KG1 (cell line): ENCODE results near the gene MPP1.

Experiments used
- DNase-seq: peaks from one replicate; lab custom pipeline; 2025; lab: John Stamatoyannopoulos, UW

MPP1 gene

DNA sequence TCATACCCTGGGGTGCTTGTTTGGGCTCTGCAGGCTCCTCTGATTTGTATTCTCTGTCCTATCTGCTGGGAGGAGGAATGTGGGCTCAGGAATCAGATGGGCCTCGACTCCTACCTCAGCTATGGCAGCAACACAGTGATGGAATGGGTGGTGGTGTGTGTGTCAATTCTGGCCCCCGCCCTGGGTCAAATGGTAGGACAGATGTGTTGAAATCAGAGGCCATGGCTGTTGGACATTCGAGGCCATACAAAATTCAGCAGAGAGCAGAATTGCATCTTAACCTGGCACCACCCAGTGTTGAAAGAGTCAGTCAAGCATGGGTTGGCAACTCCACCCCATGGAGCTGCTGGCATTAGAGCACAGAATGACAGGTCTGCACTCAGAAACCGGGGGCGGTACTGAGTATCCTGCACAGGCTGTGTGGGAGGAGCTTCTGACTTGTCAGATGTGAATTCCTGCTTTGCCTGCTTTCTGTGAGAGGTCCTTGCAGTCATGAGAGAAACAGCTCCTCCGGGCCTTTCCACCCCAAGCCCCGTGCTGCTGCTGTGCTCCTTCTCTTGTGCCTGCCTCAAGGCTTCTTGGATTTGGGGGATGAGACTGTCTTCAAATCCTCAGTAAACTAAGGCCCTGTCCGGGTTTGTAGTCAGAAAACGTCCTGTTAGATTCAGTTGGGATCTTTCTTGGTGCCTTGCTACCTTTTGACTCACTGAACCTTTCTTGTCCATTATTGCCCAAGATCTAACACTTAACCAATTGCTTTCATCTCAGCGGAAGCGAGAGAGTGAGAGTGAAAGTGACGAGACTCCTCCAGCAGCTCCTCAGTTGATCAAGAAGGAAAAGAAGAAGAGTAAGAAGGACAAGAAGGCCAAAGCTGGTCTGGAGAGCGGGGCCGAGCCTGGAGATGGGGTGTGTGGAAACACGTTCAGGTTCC lies 29.6 kb downstream of the MPP1 start:
- no peak for DNase-seq

DNA sequence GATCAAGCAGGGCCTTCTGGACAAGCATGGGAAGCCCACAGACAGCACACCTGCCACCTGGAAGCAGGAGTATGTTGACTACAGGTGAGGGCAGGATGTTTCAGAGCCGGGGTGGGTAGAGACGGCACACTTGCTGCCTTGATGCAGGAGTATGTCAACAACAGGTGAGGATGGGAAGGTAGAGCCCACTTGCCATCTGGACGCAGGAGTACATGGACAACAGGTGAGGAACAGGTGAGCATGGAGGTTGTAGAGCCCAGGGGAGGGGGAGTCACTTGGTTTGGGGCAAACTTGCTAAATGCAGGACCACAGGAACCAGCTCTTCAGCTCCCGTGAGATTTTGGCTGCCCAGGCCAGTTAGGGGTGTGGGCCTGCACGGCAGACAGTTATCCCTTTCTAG lies 30.7 kb downstream of the MPP1 start:
- no peak for DNase-seq

DNA sequence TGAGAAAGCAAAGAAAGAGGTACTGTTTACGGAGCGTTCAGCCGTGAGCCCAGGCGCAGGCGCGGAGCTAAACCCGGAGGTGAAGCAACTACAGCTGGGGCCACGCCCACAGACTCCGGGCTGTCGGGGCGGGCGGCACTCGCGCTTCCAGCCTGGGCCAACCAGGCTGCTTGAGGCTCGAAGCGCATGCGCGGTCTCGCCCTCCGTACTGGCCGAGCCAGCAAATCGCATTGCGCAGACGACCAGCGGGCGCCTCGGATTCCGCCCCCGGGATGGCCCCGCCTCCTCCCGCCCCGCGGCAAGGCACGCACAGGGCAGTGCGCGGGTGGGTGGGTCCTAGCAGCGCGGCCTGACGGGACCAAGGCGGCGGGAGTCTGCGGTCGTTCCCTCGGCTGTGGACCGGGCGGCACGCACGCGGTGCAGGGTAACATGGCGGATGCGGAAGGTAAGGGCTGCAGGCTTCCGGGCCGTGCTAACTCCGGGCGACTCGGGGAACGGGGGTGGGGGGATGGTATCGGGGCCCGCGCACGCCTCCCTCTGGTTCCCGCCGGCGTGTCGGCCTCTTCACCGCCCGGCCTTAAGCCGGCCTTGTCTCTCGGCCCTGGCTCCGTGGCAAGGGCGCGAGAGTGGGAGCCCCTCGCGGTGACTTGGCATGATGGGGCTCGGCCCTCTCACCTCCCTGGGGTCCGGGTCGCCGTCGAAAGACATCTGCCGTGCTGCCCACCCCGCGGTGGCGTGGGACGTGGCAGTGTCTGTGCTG lies 42.6 kb downstream of the MPP1 start, which contains the start of gene DKC1:
Gene DKC1, plus strand, starts transcription at position 328 of the 760 bp plus-strand sequence. Its CDS starts 102 bp downstream, at position 430.
- DNase-seq, result peak; percentile 84

GRCh38 chrX:154761977-154762536 lies 43.2 kb downstream of the MPP1 start:
- DNase-seq, result peak; percentile 62

GRCh38 chrX:154758696-154759095 lies 46.6 kb downstream of the MPP1 start:
- no peak for DNase-seq

DNA sequence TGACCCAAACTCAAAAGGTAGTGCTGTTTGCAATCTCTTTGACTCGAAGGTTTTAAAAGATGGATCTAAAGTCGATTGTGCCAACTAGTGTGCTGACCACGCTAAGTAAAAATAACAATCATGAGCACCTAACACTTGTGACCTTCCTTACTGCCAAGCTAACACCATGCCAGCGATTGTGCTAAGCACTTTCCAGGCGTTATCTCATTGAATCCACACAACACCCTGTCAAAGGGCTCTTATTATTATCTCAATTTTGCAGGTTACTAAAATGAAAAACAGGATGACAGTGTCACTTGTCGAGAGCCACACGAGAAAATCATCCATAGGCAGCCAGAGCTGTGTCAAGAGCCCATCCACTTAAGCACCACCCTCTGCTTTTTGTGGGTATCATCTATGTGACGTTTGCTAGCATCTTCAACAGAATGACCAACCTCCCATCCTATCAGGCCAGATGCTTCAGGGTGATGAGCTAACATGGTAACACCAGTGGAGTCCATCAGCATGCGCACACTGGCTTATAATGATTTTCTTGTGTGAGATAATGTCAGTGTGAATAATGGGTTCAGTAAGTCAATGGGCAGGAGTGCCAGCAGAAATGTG lies 53.5 kb downstream of the MPP1 start:
- DNase-seq, result no peak

- peak; percentile 13 for DNase-seq
These were observed 54.0 kb downstream of the MPP1 start for GRCh38 chrX:154751203-154751668.

DNA sequence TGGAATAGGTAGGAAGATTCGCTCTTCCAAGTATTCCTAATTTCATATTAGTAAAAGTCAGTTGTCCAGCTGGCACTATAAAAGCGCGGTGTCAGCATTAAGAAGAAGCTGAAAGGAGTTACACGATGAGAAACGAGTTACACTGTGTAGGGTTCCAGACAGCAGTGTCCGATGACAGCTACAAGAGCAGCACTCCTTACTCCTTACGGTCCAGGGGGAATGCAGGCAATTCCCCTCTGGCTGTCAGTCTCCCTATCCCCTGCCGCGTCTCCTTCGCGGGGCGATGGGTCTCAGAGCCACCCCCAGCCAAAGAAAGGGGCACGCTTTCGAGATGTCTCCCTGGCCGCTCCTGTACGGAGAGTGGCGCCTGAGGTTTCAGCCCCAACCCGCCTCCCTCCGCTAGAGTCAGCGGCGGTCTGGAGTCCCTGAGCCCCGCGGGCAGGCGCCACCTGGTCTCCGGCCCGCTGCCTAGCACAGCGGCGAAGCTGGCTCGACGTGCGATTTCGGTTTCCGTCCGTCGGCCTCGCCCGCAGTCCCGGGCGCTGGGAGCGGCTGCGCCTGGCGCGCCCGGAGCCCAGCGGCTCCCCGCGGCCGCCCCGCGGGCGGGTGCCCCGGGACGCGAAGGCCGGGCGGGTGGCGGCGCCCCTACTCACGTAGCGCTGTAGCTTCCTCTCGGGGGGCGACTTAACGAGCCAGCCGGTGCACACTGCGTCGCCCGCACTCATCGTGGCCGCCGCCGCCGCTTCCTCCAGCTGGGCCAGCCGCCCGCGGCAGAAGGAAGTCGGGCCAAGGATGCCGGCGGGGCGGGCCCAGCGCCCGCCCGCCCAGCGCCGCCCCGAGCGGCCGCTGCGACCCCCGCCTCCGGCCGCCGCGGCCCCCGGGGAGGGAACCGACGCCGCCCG lies 54.7 kb downstream of the MPP1 start, which contains the start of gene GAB3:
Gene GAB3, minus strand, starts transcription at position 777 of the 902 bp plus-strand sequence. Its CDS starts 52 bp downstream, at position 725.
- DNase-seq, result peak; percentile 5

GRCh38 chrX:154749856-154750255 lies 55.4 kb downstream of the MPP1 start:
- DNase-seq, result no peak

DNA sequence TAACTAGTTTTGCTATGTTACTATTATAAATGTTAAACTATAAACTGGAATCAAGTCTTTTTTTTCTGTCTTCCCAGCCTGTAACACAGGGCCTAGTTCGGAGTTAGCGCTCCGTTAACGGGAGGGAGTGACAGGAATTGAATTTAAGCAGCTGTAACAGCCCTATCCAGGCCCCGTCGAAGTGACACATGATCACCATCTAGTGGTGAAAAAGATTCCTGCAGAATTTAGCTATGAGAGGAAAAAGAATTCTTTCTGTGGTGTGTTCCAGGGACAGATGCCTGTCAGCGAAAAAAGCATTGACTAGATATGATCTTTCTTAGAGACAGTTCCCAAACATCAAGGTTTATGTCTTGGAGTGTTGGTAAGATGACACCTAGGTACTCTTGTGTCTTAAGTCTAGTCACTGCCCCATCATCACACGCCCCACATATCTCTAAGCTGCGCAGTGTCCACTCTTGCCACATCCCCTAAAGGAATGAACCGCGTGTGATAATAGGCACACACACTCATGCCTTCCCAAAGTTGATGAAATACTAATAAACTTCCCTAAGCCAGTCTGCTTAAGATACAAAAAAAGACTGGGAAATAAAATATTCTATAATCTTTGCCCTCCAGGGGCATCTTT lies 56.5 kb downstream of the MPP1 start:
- peak; percentile 23 for DNase-seq

GRCh38 chrX:154742613-154743012 lies 62.7 kb downstream of the MPP1 start:
- no peak for DNase-seq

GRCh38 chrX:154739952-154740465 lies 65.3 kb downstream of the MPP1 start:
- DNase-seq, result no peak

GRCh38 chrX:154738011-154738738 lies 67.1 kb downstream of the MPP1 start:
- peak; percentile 15 for DNase-seq

DNA sequence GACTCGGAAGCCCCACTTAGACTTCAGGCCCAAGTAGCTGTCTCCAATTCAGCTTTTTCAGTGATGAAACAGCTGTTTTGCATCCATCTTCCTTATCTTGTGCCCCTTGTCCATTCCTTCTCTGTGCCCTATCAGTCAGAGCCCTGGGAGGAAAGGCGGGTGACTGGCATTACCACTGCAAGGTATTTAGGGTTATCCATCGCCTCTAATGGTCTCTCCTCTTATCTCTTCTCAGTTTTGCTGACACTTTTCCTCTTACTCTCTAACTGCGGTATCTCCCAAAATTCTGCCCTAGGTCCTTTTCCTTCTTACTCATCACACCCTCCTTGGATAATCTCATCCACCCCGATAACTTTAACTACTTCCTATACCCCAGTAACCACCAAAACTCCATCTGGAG lies 68.1 kb downstream of the MPP1 start:
- no peak for DNase-seq

DNA sequence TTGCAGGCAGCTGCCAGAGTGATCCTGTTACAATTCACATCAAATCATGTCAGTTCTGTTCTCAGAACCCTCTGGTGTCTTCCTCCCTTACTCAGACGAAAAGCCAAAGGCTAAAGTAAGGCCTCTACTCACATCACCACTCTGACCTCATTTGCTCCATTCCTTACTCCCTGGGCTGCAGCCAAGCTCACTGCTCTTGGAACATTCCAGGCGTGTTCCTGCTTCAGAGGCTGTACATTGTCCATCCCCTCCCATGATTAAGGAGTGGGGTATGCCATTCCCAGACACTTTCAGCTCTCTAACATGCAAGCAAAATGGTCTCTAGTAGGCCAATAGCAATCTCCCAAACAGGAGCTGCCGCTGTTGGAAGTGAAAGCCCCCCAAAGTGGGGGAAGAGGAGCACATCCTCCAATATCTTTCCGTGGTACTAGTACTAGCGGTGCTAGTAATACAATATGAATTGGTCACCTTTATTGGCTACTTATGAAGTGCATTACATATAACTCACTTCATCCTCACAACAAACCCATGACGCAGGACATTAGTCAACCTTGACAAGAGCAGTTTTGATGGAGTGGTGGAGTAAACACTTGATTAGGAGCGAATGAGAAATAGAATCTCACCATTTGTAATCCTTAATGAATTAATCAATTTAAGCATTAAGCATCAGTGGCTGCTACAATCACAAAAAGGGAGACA lies 69.4 kb downstream of the MPP1 start:
- DNase-seq, result no peak

DNA sequence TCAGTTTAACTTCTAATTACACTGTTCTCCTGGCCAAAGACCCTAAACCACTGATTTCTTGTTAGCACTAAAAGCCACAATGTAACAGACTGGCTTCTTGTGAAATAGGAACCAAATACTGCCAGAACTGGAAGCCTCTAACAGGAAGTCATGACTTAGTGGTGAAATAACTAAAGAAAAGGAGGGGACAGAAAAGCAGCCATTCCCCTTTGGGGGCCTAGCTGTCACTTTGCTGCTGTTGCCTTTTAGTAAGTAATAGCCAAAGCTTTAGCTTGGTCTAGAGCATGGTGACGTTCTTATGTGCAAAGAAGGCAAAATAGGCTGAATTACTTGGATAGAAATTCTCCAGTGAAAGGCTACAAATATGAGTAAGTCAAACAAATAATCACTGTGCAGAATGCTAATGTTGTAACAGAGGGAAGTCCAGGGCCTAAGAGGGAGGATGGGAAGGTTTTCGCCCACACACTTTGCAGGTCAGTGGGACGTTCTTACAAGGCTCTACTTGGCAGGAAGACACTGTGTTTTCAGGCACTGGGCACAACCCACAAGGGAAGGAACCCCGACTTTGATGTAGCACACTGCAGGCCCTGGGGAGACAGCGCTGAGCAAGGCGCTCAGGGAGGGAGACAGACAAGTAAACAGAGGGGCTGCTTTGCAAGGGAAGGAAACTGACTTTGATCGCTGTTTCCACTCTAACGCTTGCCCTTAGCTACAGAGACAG lies 71.1 kb downstream of the MPP1 start:
- DNase-seq, result peak; percentile 50

- no peak for DNase-seq
These were observed 72.2 kb downstream of the MPP1 start for GRCh38 chrX:154733066-154733425.

- DNase-seq, result peak; percentile 30
These were observed 72.7 kb downstream of the MPP1 start for GRCh38 chrX:154732421-154733065.
